Astrocyte of the spinal cord (primary cell): ENCODE data around the gene PTGDS.

Experiments
- DNase-seq: peaks from one replicate; pipeline ENCODE4 v3.0.0; 2011; ENCODE audit warnings: low read depth, low spot score
- H3K4me3 ChIP-seq: 2 replicates; pipeline ENCODE4 v1.5.1; 2011; ENCODE audit warnings: low read depth, mild to moderate bottlenecking, low read length, moderate library complexity
- in situ Hi-C: cut with HindIII; loops from 2 replicates; pipeline ENCODE4 v1.10.0; 2017; ENCODE audit warnings: low sequenced_read_pairs
- TF ChIP-seq, protein P1 (sequence below): IDR thresholded peaks from 2 replicates; pipeline ENCODE4 v1.5.1; 2012; ENCODE audit warnings: low read depth, mild to moderate bottlenecking, low read length, inconsistent platforms

The PTGDS gene

GRCh38 chr9:136971746-136972145, 5.6 kb upstream of the PTGDS start:
- no peak for DNase-seq
- TF ChIP-seq, protein P1, sequence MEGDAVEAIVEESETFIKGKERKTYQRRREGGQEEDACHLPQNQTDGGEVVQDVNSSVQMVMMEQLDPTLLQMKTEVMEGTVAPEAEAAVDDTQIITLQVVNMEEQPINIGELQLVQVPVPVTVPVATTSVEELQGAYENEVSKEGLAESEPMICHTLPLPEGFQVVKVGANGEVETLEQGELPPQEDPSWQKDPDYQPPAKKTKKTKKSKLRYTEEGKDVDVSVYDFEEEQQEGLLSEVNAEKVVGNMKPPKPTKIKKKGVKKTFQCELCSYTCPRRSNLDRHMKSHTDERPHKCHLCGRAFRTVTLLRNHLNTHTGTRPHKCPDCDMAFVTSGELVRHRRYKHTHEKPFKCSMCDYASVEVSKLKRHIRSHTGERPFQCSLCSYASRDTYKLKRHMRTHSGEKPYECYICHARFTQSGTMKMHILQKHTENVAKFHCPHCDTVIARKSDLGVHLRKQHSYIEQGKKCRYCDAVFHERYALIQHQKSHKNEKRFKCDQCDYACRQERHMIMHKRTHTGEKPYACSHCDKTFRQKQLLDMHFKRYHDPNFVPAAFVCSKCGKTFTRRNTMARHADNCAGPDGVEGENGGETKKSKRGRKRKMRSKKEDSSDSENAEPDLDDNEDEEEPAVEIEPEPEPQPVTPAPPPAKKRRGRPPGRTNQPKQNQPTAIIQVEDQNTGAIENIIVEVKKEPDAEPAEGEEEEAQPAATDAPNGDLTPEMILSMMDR: no peak
- in situ Hi-C loops: no loop called here
- no peak overlapping the region for H3K4me3 ChIP-seq

- no peak overlapping the region for H3K4me3 ChIP-seq
- in situ Hi-C loops: no loop called here
These were observed 5.0 kb upstream of the PTGDS start for GRCh38 chr9:136972335-136972734.

GRCh38 chr9:136972743-136973142, 4.6 kb upstream of the PTGDS start:
- no peak overlapping the region for H3K4me3 ChIP-seq
- TF ChIP-seq, protein P1: no peak
- DNase-seq: no peak
- in situ Hi-C loops: no loop called here

More at GRCh38 chr9:136972335-136972734, 5.0 kb upstream of the PTGDS start:
- DNase-seq: no peak
- TF ChIP-seq, protein P1: no peak

DNA sequence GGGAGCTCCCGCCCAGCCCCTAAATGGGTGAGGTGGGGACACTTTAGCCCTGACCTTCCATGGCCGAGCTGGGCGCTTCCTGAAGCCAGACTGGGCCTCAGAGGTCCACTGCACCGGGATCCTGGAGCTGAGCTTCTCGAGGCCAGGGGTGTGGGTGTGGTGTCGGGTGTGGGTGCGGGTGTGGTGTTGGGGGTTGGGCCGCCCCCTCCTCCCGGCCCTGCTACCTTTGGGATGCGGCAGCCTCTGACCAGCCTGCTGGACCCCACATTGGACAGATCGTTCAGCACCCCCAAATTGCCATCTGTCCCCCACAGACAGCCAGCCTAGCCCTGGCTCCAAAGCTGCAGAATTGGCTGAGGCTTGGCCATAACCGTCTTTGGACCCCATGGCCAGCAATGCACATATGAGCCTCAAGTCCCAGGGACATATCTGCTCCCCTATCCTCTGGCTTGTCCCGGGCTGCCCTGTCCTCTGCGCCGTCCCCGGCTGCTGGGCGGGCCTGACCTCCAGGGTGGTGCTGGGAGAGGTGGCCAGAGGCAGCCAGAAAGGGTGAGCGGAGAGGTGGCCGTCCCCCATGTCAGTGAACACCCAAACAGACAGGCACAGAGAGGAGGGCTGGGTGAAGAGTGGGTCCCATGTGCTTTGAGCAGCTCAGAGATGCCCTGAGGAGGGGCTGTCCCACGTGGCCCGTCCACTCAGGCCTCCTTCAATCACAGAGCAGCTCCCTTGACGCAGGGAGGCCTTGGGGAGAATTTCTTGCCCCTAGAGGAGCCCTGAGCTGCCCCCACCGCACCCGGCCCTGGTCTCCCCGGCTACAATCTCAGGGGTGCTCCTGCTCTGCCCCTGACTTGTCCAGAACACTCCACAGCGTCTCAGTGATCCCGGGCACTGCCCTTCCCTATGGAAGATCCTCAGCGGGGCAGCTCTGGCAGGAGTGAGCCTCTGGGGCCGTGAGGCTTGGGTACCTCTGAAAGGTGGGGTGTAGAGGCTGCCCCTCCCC, 3.4 kb upstream of the PTGDS start:
- no peak overlapping the region for H3K4me3 ChIP-seq
- DNase-seq: no peak
- TF ChIP-seq, protein P1: no peak
- in situ Hi-C loops: no loop called here

DNA sequence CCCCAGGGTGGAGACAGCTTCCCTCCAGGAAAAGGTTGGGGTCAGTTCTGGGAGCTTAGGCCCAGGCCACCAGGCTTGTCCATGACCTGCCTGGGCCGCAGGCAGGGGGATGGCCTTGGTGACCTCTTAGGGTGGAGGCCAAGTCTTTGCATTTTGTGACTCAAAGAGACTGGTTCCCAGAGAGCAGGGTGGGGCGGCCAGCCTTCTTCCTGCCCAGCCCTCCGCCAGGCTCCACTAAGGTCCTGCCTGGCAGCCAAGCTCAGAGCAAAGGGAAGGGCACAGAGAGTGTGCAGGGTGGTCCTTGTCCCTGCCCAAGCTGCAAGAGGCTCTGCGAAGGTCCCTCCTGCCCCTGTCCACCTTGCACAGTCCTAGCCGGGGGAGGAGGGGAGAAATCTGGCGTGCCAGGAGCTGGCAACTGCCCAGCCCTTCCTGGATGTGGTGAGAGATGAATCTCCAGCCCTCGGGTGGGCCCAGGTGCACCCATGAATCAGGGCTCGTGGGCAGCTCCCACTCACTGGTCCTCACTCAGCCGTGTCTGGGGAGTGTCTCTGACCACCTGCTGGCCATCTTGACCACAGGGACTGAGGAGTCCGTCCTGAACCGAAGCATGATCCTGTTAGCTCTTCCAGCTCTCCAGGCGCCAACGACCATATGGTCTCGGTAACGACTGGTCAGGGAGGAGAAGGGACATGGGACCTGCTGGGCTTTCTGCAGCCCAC, 2.3 kb upstream of the PTGDS start:
- DNase-seq: no peak
- TF ChIP-seq, protein P1: no peak
- in situ Hi-C loops: no loop called here
- H3K4me3 ChIP-seq: no peak overlapping the region

GRCh38 chr9:136975644-136976043, 1.7 kb upstream of the PTGDS start:
- no peak overlapping the region for H3K4me3 ChIP-seq
- peak; percentile 17 for DNase-seq
- TF ChIP-seq, protein P1: peak; percentile 32
- in situ Hi-C loops: no loop called here
